C1 segment of cervical spinal cord (tissue), 14 donors: Measurements from ENCODE around the gene PDGFD.

Experiments
- DNase-seq, 14 donors: peaks; one replicate each; lab custom pipeline; 2025; lab: John Stamatoyannopoulos, UW

PDGFD gene

DNA sequence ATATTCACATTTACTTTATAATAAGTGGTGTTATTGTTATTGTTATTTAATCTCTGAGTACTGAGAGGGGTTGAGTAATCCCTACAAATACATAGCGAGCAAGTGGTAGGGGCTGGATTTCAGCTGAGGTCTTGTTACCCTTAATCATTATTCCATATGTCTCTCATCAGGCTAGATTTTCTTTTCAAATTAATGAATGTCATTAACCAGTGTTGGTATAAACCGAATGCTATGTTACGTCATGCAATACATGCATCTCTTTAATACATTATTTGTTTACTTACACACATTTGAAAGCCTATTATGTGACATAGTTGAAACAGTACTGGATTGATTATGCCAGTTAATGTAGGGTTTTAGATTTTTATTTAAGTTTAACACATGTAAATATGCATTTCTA is 18.9 kb downstream of the PDGFD start:
- DNase-seq, result no peak

DNA sequence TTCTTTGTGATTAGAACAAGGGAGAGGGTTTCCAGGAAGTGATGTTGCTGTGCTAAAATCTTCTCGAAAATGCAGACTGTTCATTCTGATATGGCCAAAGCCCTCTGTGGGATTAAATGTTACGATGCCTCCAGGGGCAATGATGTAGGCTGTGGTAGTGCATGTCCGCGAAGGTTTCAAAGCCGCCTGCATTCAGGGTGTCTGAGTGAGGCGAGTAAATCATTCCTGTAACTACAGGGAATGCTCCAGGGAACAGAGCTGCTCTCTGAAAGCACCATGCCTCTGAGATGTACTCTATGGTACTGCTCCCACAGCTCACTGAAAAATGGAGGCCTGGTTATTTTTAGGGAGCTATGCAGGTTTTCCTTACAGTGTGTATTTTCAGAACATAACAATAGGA is 21.2 kb downstream of the PDGFD start:
- no peak for DNase-seq

DNA sequence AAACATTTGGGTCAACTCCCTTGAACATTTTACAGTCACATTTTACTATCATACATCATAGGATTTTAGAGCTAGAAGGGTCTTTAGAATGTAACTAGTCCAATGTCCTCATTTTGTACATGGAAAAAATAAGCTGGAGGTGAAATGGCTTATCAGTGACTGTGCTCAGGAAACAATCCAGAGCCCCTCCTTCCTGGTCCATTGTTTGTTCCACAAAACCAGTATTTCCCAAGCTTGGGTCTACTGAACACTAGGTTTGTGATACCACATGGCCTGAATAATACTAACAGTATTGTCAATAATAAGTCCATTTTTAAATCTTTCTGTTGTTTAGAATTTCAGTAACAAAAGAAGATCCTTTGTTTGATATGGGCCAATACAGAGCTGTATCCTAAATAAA is 27.1 kb downstream of the PDGFD start:
- no peak for DNase-seq

DNA sequence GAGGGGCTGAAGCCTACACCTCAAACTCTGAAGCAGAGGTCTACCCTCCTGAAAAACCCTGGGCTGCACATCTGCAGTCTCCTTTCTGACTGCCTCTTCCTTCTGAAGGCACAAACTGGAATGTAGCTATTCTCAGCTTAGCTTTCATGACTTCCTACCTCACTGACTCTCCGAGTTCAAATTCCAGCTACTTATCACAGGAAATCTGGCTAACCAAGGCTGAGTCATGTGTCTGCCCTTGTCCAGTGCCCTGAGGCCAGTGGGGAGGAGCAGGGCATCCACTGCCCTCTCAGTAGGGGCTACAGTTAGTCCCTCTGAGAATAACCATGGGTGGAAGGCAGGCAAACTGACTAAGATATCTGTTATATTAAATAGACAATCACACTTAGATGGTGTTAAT is 29.2 kb downstream of the PDGFD start:
- DNase-seq, result no peak

DNA sequence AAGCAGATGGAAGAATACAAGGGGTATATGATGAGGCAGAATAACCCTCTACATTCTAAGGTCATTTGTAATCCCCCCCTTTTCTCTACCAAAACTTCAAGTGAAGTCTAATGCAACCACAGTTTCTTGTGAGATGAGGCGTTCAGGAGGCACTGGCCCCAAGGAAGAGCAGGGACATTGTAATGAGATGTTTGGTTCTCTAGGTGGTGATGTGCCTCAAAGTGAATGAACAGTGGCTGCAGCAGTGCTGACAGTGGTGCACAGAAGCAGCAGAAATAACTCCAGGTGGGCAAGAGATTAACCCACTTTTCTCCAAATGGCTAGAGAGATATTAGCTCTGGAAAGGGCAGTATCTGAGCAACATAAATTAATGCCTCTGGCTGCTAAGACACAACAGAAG is 33.8 kb downstream of the PDGFD start:
- DNase-seq, result no peak

DNA sequence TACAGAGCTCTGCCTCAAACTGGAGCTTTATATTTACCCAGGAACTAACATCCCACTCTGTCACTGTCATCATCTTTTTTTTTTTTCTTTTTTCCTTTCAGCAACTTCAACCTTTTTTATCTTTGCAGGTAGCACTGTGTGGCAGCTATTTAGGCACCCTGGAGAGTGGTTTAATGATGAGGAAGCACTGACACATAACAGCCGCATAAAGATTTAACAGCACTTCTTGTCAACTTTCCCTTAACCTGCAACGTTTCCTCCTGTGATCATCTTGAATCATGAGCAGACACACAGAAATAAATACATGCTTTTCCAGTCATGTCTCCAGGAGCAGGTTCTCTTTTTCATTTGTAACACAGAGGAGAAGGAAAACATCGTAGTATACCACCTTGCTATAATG is 34.8 kb downstream of the PDGFD start:
- DNase-seq, result no peak

DNA sequence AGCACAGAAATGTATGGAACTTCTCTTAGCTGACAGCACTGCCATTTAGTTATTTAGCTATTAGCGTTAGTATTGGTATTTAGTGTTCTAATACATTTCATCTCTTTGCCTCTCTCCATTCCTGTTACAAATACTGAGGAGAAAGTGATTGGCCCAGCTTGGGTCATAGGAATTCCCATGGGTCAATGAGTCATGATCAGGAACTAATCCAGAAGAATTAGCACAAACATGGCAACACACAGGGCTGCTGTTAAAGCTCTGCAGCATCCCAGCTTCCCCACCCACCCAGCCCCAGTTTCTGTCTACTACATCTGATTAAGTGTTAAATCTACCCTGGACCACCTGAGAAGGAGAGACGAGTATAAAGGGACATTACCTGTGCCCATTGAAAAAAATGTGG is 36.1 kb downstream of the PDGFD start:
- DNase-seq, result no peak

DNA sequence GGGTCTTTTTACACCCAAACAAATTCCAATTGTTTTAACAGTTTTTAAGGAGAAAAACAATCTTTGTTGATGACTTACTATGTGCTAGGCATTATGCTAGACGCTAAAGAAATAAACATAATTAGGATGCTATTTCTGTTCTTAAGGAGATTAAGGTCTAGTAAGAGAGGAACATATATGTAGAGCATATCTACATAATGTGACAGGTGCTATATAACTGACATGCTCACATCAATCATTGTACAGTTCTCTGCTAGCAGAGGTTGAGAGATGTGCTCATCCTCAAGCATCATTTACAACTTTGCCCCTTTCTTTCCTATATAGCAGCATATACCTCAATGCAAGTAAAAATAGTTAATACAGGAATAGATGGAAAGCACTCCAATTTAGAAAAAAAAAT is 37.5 kb downstream of the PDGFD start:
- DNase-seq, result no peak

DNA sequence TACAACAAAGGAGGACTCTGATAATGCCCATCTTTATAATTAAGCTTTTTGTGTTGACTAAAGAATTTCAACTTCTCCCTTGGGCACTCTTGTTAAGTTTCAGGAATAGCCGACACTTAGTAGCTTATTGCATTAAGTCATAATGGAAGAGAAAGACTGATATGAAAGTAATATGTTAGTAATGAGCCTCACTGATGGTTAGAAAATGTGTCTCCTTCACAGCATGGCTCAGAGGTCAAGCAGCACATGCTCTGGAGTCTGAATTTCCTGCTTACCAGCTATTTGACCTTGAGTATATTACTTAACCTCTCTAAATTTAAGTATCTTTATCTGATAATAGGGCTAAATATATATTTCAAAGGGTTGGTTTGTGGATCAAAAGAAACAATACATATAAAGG is 39.0 kb downstream of the PDGFD start:
- DNase-seq, result no peak

DNA sequence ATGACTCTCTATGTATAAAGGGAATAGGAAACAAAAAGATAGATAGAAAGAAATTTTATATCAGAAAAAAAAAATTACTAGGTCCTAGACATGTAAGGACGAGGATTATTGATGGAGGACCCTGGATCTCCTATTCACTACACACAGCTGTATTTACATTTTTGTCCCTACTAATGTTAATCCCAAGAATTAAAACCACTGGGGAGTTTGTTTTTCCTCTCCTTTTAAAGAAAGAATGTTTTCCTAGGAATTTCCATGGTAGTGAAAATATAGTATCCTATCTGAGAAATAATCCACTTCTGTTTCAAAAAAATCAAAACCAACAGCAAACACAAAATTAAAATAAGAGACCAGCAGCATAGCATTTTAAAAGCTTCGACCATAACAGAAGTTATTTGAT is 41.1 kb downstream of the PDGFD start:
- DNase-seq, result no peak

DNA sequence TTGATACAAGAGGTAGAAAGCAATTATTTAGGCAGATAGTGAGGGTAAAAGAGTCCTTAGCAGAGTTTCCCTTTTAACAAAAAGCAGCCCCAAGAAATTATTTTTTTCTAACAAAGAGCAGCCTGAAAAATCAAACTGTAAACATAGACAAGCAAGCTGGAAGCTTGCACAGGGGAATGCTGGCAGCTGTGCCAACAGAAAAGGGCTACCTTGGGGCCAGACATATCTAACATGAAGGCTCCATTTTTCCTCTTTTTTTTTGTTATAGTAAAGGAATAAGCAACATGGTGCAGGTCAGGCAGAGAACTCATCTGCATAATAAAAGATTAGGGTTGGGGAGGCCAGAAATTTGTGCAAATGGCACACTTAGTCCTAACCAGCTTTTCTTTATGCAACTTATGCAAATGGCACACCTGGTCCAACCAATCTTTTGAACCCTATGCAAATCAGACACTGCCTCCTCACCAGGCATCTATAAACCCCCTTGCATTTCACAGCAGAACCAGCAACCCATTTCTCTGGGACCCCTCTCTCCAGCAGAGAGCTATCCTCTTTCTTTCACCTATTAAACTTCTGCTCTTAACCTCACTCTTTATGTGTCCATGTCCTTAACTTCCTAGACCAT is 41.8 kb downstream of the PDGFD start:
- DNase-seq, result no peak

DNA sequence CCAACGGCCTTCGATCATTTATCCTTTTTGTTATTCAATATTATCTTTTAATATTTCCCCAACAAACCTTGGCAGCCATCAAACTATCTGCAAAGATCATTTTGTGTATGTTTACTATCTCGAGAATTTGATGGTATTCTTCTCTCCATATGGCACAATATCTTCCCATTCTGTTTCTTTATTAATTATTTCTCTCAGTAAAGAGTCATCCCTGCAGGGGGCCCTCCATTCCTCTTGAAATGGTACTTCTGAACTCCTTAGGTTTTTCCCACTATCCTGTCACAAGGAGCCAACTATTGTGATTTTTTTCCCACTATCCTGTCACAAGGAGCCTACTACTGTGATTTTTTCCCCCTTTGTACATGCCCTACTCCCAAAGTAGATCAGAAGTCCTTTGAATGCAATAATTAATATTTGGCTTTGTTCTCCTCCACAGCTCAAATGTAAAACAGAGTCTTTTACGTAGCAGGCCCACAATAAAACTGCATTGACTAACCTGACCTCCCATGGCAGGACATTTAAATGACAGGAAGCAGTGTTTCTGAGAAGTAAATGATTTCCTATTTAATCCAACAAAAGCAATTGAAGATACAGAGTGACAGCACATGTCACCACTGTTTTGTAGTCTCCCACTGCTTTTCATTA is 43.3 kb downstream of the PDGFD start:
- DNase-seq, result no peak

DNA sequence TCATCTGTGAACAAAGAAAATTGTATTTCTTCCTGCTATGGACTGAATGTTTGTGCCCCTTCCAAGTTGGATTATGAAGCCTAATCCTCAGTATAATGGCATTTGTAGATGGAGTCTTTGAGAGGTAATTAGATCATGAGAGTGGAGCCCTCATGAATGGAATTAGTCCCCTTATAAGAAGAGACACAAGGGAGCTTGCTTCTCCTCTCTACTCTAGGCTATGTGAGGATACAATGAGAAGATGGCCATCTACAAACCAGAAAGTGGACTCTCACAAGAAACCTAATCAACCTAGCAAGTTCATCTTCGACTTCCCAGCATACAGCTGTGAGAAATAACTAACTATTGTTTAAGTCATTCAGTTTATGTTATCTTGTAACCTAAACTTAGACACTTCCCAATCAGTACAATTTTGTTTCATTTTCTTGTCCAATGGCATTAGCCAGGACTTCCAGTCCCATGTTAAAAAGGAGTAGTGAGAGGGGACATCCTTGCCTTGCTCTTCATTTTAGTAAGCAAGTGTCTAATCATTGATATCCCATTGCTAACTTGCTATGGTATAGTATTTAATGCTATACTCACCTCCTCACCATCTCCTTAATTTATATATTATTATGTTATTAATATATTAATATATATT is 45.7 kb downstream of the PDGFD start:
- DNase-seq, result no peak

DNA sequence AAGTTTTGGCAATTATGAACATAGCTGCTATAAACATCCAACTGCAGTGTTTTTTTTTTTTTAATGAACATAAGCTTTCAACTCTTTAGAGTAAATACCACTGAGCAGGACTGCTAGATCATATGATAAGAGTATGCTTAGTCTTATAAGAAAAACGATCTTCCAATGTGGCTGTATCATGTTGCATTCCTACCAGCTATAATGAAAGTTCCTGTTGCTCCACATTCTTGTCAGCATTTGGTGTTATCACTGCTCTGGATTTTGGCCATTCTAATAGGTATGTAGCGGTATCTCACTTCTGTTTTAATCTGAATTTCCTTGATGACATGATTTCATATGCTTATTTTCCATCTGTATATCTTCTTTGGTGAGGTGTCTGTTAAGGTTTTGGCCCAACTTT is 50.4 kb downstream of the PDGFD start:
- DNase-seq, result no peak

DNA sequence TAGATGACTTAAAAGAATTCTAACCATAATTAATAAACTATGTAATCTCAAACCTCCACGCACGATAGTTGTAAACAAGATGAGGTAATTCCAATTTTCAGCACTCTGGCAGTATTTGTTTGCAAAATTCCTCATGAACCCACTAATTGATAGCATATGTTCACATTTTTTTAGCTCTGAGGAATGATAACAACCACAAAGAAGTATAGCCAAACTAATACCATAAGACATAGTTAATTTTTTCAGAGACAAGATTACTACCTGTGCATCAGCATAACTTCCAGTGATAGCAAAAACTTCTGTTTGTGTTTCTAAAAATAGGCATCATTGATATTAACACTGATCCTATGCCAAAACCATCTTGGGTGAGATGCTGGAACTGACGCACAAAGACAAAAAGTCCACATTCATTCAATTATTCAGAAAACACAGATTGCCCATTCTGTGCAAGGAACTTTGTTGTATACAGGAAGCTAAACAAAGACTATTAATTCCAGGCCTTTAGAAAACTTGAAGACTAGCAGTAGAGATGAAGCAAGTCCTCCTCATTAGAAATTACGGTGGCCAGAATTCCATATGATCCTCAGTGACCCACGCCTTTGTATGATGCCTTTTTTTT is 57.7 kb downstream of the PDGFD start:
- no peak for DNase-seq

DNA sequence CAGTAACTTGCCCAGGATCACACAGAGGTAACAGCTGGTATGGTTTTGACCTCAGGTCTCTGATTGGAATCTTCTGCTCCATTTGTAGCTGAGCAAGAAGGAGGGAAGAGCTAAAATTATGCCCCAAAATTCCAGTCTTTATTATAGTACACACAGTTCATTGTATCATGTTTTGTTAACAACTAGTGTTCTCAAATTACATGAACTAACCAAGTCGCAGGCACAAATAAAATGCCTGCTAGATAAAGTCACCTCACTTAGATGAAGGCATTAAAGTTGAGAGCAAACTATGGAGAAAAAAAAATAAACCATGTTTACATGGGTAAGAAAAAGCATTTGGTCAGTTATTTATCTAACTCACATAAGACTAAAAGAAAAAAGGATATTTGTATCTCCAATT is 58.8 kb downstream of the PDGFD start:
- no peak for DNase-seq

DNA sequence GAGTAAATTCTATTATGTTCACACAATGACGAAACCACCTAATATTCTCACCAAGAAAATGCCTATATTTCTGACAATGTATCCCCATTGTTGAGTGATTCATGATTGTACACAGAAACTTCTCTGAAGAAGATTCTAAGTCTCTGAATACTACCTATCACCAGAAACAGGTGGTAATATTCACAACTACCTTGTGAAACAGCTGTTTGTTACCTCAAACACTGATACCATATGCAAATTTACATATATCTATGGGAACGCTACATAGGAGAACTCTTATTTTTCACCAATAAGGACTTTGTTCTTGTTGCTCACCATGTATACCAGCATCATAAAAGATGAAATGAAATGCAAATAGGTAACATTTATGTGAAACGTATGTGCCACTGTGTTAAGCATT is 59.3 kb downstream of the PDGFD start:
- DNase-seq, result no peak

DNA sequence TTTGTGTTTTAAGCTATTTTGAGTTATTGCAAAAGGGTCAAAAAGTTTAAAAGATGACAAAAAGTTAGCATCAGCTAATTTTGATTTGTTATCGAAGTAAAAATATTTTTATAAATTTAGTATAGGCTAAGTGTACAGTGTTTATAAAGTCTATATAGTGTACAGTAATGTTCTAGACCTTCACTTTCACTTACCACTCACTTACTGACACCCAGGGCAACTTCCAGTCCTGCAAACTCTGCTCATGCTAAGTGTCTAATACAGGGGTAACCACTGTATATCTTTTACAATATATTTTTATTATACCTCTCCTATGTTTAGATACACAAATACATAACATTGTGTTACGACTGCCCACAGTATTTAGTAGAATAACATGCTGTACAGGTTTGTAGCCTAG is 59.7 kb downstream of the PDGFD start:
- no peak for DNase-seq

DNA sequence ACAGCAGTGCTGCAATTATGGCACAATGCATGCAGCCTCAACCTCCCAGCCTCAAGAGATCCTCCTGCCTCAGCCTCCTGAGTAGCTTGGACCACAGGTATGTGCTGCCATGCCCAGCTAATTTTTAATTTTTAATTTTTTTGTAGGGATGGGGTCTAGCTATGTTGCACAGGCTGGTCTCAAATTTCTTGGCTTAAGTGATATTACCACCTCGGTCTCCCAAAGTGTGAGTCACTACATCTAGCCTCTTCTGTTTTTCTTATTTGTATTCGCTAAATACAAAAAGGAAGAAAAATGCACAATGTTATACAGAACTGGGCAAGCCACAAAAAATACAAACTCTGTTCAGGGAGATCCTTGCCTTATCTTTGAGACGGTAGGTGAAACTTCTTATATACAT is 65.4 kb downstream of the PDGFD start:
- no peak for DNase-seq

DNA sequence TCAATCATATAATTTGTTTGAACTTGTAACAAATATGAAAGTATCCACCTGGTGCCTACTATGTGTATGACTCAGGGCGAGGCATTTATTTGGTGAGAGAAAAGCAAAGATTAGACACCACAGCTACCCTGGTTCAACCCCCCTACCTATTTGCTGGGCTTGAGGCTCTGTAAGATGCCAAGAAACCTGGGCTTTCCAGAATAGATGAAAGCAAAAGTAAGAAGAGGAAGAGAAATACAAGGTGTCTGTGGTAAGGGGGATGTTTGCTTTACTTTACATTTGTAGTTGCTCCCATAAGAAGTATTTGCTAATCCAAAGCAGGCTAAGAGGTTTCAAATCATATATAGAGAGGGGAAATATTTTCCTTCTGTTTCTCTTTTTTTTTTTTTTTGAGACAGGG is 65.8 kb downstream of the PDGFD start:
- DNase-seq, result no peak

DNA sequence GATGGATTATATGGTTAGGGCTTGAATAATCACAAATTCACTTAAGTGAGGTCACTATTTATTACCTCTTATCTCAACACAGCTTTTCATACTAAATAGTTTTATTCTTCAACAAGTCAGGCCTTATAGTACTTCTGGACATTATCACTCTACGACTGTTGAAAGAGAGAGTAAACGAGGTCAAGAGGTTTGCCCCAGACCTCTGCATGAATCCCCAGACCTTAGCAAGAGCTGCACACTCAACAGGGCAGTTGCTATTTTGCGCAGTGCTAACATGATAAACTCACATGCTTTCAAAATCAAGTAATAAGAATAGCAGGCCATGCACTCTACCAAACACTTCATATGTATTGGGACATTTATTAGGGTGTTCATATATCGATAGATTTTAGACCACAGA is 67.0 kb downstream of the PDGFD start:
- DNase-seq, result no peak

DNA sequence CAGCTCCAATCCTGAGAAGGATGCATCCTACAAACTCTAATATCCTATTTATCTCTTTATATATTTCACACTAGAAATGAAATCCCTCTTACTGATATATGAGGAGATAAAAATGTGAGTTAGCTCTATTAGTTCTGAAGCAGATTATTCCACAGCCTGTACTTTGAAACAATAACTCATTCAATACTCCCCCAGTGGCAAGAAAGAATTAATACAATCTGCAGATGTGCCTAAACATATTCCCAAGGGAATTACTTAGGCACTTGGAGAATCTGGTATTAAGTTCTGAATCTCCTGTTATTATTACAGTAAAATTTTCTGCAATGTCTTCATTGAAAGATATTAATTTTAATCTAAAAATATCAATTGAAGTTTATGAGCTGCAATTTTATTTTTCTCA is 68.2 kb downstream of the PDGFD start:
- DNase-seq, result no peak

DNA sequence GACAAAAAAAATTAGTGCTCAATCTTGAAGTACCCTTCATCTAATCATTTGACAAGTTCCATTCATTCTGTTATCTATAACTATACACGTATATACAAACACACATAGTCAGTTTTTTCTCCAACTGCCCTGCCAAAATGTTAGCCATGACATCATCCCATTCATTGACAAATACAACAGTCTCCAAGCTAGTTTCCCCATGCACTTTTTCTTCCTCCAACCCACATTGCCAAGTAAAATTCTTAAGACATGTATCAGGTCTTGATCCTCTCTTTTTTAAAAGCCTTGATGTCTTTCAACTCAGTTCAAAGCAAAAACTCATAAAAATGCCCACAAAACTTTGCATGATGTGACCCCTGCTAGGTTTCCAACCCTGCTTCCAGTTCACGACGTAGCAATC is 69.4 kb downstream of the PDGFD start:
- no peak for DNase-seq
